Loucy (cell line): ENCODE results near the gene F2RL2.

ENCODE experiments used
- H2AFZ ChIP-seq: fragments of 200-600 bp; sonication (generic); 2 replicates; pipeline ENCODE4 v1.6.0; 2016; ENCODE audit warnings: antibody characterized with exemption, mild to moderate bottlenecking, low read length, moderate library complexity
- H3F3A ChIP-seq: fragments of 200-600 bp; 2 replicates; pipeline ENCODE4 v1.6.0; 2016; ENCODE audit warnings: antibody characterized with exemption, low read depth, mild to moderate bottlenecking
- H3K27me3 ChIP-seq: fragments of 200-600 bp; sonication (generic); 2 replicates; pipeline ENCODE4 v1.6.1; 2014; ENCODE audit warnings: low read length, mild to moderate bottlenecking; ENCODE audit not compliant: insufficient read depth, poor library complexity, severe bottlenecking
- H3K36me3 ChIP-seq: fragments of 200-600 bp; sonication (generic); 2 replicates; pipeline ENCODE4 v1.6.1; 2016; ENCODE audit warnings: low read length; ENCODE audit not compliant: insufficient read depth
- H3K4me1 ChIP-seq: fragments of 200-600 bp; sonication (generic); 2 replicates; pipeline ENCODE4 v1.5.1; 2014; ENCODE audit warnings: low read length, mild to moderate bottlenecking; ENCODE audit not compliant: insufficient read depth, poor library complexity, severe bottlenecking
- H3K4me2 ChIP-seq: fragments of 200-600 bp; sonication (generic); 2 replicates; pipeline ENCODE4 v1.6.0; 2014; ENCODE audit warnings: antibody characterized with exemption, low read length, low read depth, mild to moderate bottlenecking; ENCODE audit not compliant: poor library complexity, severe bottlenecking
- H3K4me3 ChIP-seq: fragments of 200-600 bp; sonication (generic); 2 replicates; pipeline ENCODE4 v1.5.1; 2014; ENCODE audit warnings: low read length, mild to moderate bottlenecking, mixed read lengths; ENCODE audit not compliant: poor library complexity, severe bottlenecking
- H3K79me2 ChIP-seq: fragments of 200-600 bp; sonication (generic); 2 replicates; pipeline ENCODE4 v1.6.1; 2014; ENCODE audit warnings: low read length; ENCODE audit not compliant: insufficient read depth
- H3K9ac ChIP-seq: fragments of 200-600 bp; sonication (generic); 2 replicates; pipeline ENCODE4 v1.6.0; 2014; ENCODE audit warnings: mild to moderate bottlenecking, low read depth, low read length, moderate library complexity; ENCODE audit not compliant: poor library complexity, severe bottlenecking
- H3K9me2 ChIP-seq: fragments of 200-600 bp; sonication (generic); replicated peaks from 2 replicates; pipeline ENCODE4 v1.6.1; 2016; ENCODE audit warnings: low read depth, low read length, mixed read lengths
- H3K9me3 ChIP-seq: fragments of 200-600 bp; sonication (generic); 2 replicates; pipeline ENCODE4 v1.6.1; 2014; ENCODE audit warnings: mild to moderate bottlenecking, antibody characterized with exemption, low read length, low read depth; ENCODE audit not compliant: insufficient read depth
- H4K20me1 ChIP-seq: fragments of 200-600 bp; sonication (generic); 2 replicates; pipeline ENCODE4 v1.6.0; 2014; ENCODE audit warnings: antibody characterized with exemption, low read length, mild to moderate bottlenecking; ENCODE audit not compliant: insufficient read depth, poor library complexity, severe bottlenecking
- EZH2phosphoT487 ChIP-seq: fragments of 200-600 bp; IDR thresholded peaks from 2 replicates; pipeline ENCODE4 v1.6.1; 2018; ENCODE audit warnings: antibody characterized with exemption, mild to moderate bottlenecking, moderate library complexity, borderline replicate concordance
- TF ChIP-seq, protein P1 (sequence below): fragments of 200-600 bp; sonication (generic); conservative IDR thresholded peaks from 2 replicates; pipeline ENCODE4 v1.5.1; 2014; ENCODE audit warnings: mild to moderate bottlenecking, antibody characterized with exemption, low read length

F2RL2 gene

GRCh38 chr5:76622973-76623596 is at the start of gene F2RL2:
Gene F2RL2 (minus strand): TSS chr5:76623403. CDS start chr5:76623230, 173 bp downstream.
- Histone ChIP-seq H2AFZ (no peak within 1 kb of the TSS), H3K4me3 (peak within 1 kb of the TSS; percentile 56), H3K9me3 (no peaks in the 10 kb centered on the region), H3K36me3 (peaks cover 6% of the 10 kb centered on the region; the same call in 1 of the 2 replicates), H4K20me1 (no peaks in the 10 kb centered on the region), H3K27me3 (no peaks in the 10 kb centered on the region), H3K4me1 (peaks cover 81% of the 10 kb centered on the region), H3K9ac (peak within 1 kb of the TSS; percentile 61), H3K79me2 (peaks cover 12% of the 10 kb centered on the region; the same call in 1 of the 2 replicates), H3F3A (0 out of 2 replicates have a peak, but pooled peaks cover 2% of the 10 kb centered on the region), H3K9me2 (no peaks in the 10 kb centered on the region), H3K4me2 (peak within 1 kb of the TSS; percentile 58)
- no peak for TF ChIP-seq EZH2phosphoT487
- TF ChIP-seq, protein P1, sequence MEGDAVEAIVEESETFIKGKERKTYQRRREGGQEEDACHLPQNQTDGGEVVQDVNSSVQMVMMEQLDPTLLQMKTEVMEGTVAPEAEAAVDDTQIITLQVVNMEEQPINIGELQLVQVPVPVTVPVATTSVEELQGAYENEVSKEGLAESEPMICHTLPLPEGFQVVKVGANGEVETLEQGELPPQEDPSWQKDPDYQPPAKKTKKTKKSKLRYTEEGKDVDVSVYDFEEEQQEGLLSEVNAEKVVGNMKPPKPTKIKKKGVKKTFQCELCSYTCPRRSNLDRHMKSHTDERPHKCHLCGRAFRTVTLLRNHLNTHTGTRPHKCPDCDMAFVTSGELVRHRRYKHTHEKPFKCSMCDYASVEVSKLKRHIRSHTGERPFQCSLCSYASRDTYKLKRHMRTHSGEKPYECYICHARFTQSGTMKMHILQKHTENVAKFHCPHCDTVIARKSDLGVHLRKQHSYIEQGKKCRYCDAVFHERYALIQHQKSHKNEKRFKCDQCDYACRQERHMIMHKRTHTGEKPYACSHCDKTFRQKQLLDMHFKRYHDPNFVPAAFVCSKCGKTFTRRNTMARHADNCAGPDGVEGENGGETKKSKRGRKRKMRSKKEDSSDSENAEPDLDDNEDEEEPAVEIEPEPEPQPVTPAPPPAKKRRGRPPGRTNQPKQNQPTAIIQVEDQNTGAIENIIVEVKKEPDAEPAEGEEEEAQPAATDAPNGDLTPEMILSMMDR, result no peak

DNA sequence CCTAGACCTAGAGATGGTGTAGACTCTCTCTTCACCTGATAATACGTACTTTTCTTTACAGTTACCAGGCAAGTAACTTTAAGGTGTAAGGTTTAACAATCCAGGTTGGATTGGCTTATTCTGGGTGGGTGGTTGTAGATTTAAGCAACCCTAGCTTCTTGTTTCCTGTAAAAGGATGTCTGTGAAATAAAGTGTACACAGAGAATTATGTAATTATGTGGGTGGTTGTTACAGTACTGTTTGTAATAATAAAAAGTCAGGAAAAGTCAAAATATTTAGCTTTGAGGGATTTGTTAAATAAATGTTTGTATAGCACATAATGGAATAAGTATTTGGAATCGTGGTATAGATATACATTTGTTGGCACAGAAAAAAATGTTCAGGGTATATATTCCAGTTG is 49.0 kb upstream of the F2RL2 start:
- H3K4me2 ChIP-seq, result no peak overlapping the region
- H3K9me2 ChIP-seq, result no peaks in the 10 kb centered on the region
- no peaks in the 10 kb centered on the region for H3K79me2 ChIP-seq
- H3K4me1 ChIP-seq, result no peaks in the 10 kb centered on the region
- H2AFZ ChIP-seq, result no peak overlapping the region
- H3K9me3 ChIP-seq, result no peaks in the 10 kb centered on the region
- H3K36me3 ChIP-seq, result peaks cover 82% of the 10 kb centered on the region; the same call in 1 of the 2 replicates
- H4K20me1 ChIP-seq, result no peaks in the 10 kb centered on the region
- no peak overlapping the region for H3K4me3 ChIP-seq
- no peak overlapping the region for H3K9ac ChIP-seq
- TF ChIP-seq, protein P1, result no peak
- TF ChIP-seq EZH2phosphoT487, result no peak
- H3K27me3 ChIP-seq, result no peaks in the 10 kb centered on the region
- no peaks in the 10 kb centered on the region for H3F3A ChIP-seq

DNA sequence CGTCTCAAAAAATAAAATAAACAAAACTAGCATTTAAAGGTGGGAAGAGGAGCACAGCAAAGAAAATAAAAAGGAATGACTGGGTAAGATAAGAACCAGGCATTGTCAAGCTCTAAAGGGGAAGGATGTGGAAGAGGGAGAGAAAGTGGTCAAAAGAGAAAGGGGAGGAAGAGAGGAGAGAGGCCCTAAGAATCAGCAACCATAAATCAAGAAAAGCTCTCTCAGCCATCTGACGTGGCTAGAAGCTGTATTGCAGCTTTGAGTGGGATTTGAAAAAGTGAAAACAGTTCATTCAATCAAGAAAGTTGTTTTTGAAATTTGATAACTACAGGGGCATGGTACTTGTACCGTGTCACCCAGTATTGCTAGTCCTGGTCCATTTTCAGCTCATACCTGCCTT is 47.3 kb upstream of the F2RL2 start:
- Histone ChIP-seq H3K9me2 (no peaks in the 10 kb centered on the region), H2AFZ (no peak overlapping the region), H3K4me2 (no peak overlapping the region)

More for the DNA sequence above, 47.3 kb upstream of the F2RL2 start:
- H3K4me1 ChIP-seq, result no peaks in the 10 kb centered on the region
- H3K79me2 ChIP-seq, result no peaks in the 10 kb centered on the region
- no peaks in the 10 kb centered on the region for H3K9me3 ChIP-seq
- no peaks in the 10 kb centered on the region for H4K20me1 ChIP-seq
- no peak for TF ChIP-seq EZH2phosphoT487
- TF ChIP-seq, protein P1, result no peak
- no peak overlapping the region for H3K9ac ChIP-seq
- H3K4me3 ChIP-seq, result no peak overlapping the region
- no peaks in the 10 kb centered on the region for H3F3A ChIP-seq
- no peaks in the 10 kb centered on the region for H3K27me3 ChIP-seq
- H3K36me3 ChIP-seq, result peaks cover 79% of the 10 kb centered on the region; the same call in 1 of the 2 replicates
